Kidney epithelial cell (primary cell): ENCODE data around the gene PHLPP1. TPM values are rescaled to one million over a fixed set of nuclear protein-coding genes. Genes with fewer than 3 reads are reported as not detected.

ENCODE experiments used
- DNase-seq: peaks from one replicate; pipeline ENCODE4 v3.0.0-alpha.2; 2010; ENCODE audit warnings: low read depth
- H3K27me3 ChIP-seq: 2 replicates; pipeline ENCODE4 v1.6.0; 2011; ENCODE audit warnings: low read length; ENCODE audit not compliant: control insufficient read depth, insufficient read depth
- H3K36me3 ChIP-seq: 2 replicates; pipeline ENCODE4 v1.5.1; 2011; ENCODE audit warnings: low read length; ENCODE audit not compliant: control insufficient read depth, insufficient read depth
- H3K4me3 ChIP-seq: 2 replicates; pipeline ENCODE4 v1.5.1; 2011; ENCODE audit warnings: low read depth, mild to moderate bottlenecking, control low read depth, low read length
- CTCF ChIP-seq: IDR thresholded peaks from 2 replicates; pipeline ENCODE4 v1.5.1; 2011; ENCODE audit warnings: mild to moderate bottlenecking, moderate library complexity, low read length, control low read depth, inconsistent platforms; ENCODE audit not compliant: insufficient read depth, poor library complexity, severe bottlenecking
- total RNA-seq: library from RNA; depleted of rRNA; stranded (reverse); fragments of >200 nt; gene quantifications from 2 replicates; pipeline ENCODE4 v1.2.3, GENCODE V29; 2015

The PHLPP1 gene
- total RNA-seq, 1 donor from 2014 or later: 4.4 TPM

- TF ChIP-seq CTCF: no peak
- no peak for DNase-seq
- Histone ChIP-seq H3K36me3 (no peaks in the 10 kb centered on the region), H3K27me3 (no peaks in the 10 kb centered on the region), H3K4me3 (no peak overlapping the region)
Measured at GRCh38 chr18:62759704-62760402, 44.5 kb downstream of the PHLPP1 start.

GRCh38 chr18:62760403-62760734 is 45.0 kb downstream of the PHLPP1 start:
- TF ChIP-seq CTCF: no peak
- Histone ChIP-seq H3K36me3 (no peaks in the 10 kb centered on the region), H3K27me3 (no peaks in the 10 kb centered on the region), H3K4me3 (no peak overlapping the region)
- DNase-seq: no peak

DNA sequence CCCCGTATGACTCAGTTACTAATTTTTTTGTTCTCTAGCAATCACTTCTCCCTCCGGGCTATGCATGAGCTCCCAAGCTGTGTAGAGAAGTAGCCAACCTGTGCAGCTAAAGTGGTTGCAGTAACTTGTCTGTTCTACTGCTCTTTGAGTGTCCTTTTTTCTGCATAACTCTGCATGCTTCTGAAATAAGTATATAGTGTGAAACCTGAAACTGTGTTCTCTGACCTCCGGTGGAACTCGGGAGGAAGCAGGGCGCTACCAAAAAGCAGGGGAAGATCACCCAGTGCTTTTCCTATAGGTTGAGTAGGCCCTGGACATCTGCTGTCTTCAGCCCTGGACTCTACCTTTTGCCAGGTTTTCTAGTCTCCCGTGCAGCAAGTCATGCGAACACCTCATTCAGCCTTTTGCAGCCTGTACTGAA is 47.8 kb downstream of the PHLPP1 start:
- no peak for DNase-seq
- H3K27me3 ChIP-seq: no peaks in the 10 kb centered on the region
- H3K4me3 ChIP-seq: no peak overlapping the region
- no peak for TF ChIP-seq CTCF
- H3K36me3 ChIP-seq: no peaks in the 10 kb centered on the region

DNA sequence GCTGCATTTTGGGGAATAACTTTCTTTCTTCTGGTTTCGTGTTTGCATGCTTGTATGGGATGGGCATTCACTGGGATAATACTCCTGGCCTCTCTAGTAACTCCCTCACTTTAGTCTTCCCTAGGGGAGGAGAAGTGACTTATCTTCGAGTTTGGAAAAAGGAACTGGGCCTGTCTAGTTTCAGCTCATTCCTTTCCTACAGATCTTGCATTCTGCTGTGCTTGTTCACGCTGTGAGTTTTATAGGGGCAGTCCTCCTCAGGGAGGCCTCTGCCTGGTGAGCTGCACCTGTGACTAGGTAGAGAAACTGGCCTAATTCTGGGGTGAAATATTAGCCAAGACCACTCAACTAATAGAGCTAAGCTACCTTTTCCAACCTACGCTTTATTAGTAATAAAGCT is 50.9 kb downstream of the PHLPP1 start:
- TF ChIP-seq CTCF: no peak
- Histone ChIP-seq H3K36me3 (no peaks in the 10 kb centered on the region), H3K27me3 (no peaks in the 10 kb centered on the region), H3K4me3 (no peak overlapping the region)
- DNase-seq: no peak

- Histone ChIP-seq H3K4me3 (no peak overlapping the region), H3K27me3 (no peaks in the 10 kb centered on the region), H3K36me3 (no peaks in the 10 kb centered on the region)
- no peak for DNase-seq
- no peak for TF ChIP-seq CTCF
Measured at GRCh38 chr18:62767321-62767720, 52.0 kb downstream of the PHLPP1 start.
